GM19467 (cell line): ENCODE data around the gene SSR1.

Experiments used
- ATAC-seq: cut with Tn5 transposase; IDR thresholded peaks from one replicate; pipeline ENCODE4 v1.9.1; 2021; ENCODE audit warnings: mild to moderate bottlenecking, moderate library complexity; ENCODE audit not compliant: unreplicated experiment

SSR1 gene

DNA sequence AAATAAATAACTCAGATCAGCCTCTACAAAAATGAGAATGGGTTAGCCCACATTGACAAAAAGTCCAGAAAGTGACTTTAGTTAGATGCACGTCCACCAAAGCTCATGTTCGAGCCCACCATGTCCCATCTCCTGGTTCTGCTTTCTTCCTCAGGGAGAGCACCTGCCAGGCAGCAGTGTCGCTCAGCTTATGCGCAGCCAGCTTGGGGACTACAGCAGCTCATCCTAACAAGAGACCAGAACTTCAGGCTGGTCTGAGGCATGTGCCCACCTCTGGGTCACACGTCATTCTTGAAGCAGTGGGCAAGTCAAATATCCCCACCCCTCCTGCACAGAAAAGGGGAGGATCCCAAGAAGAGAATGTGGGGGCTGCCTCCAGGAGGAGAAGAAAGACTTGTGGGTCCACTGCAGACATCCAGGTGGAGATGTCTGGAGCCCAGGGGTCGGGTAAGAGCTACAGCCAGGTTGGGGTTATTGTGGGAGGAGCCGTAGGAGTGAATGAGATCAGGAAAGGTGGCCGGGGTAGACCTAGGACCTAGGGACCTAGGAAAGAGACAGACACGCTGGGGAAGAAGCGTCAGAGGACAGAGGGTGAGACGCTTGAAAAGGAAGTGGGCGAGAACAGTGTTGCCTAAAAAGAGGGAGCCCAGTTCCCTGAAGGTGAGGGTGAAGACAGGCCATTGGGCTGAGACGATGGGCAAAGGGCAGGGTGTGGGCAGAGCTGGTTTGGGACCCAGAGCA, 52.5 kb downstream of the SSR1 start:
- no peak for ATAC-seq

DNA sequence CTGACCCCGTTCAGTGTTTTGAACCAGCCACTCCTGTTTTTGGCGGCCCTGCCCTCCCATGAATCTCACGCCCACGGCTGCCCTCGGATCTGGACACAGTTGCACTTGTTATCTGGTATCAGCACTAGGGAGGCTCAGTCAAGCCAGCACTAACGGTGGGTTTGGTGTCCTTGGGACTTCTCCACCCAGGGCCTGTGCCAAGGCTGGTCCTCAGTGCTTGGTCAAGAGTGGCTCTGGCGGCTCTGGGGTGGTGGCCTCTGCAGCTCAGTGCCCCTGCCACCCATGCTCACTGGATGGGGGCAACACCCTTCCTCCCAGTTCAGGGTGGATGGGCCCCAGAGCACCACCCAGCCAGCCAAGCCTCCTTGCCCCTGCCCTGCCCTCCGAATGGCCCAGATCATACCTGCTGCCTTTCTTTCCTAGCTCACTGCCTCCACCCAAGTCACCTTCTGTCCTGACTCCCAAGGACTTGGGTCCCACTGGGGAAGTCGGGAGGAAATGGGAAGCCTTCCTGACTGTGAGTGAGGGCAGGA, 54.7 kb downstream of the SSR1 start:
- ATAC-seq = no peak

DNA sequence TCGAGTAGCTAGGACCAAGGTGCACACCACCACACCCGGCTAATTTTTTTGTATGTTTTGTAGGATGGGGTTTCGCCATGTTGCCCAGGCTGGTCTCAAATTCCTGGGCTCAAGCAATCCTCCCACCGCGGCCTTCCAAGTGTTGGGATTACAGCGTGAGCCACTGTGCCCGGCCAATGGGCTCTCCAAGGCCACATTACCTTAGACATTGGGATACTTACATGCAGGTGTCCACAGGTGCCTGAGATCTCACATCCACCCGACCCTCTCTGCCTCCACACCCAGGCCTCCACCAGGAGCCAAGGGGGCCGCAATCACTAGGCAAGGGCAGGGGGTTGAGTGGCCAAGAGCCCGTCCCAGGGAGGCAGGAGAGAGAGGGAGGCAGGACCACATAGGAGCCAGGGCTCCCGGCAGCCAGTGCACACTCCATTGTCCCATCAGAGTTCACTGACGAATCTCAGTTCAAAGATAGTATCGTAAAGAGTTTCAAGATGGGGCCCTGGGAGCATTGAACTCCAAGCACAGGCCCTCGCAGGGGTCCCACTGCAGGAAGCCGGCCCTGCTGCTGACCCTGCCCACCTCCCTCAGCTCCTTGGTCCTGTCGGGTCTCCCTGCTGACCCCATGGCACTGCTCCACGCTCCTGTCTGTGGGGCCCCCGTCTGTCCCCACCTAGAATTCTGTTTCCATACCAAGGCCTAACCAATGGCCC, 55.3 kb downstream of the SSR1 start:
- no peak for ATAC-seq

DNA sequence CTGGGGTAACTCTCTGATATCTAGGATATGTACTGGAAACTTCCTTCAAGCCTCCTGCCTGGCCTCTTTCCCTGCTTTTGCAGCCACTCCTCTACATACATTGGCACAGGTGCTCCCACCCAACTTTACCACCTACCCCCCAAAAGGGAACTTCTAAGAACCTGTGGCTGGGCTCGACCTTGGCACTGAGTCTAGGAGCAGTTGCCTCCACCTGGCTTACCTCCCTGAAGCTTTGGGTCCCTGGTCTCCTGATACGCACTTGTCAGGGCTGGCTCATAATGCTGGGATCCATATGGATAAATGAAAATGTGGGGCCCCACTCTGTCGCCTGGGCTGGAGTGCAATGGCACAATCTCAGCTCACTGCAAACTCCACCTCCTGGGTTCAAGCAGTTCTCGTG, 56.2 kb downstream of the SSR1 start:
- ATAC-seq = no peak

DNA sequence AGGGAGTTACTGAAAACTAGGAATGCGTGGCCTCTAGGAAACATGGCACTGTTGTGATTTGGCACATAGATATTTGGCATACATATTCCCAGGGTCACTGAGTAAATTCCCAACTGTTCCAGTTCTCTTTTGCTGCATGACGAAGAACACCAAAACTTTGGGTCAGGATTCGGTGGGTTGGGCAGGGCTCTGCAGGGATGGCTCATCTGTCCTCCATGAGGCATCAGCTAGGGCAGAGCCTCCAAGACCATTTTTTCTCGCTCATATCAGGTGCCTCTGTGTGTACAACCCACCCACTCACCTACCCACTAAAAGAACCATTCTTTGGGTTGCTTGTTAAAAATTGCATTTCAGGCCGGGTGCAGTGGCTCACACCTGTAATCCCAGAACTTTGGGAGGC, 57.1 kb downstream of the SSR1 start:
- ATAC-seq = no peak

DNA sequence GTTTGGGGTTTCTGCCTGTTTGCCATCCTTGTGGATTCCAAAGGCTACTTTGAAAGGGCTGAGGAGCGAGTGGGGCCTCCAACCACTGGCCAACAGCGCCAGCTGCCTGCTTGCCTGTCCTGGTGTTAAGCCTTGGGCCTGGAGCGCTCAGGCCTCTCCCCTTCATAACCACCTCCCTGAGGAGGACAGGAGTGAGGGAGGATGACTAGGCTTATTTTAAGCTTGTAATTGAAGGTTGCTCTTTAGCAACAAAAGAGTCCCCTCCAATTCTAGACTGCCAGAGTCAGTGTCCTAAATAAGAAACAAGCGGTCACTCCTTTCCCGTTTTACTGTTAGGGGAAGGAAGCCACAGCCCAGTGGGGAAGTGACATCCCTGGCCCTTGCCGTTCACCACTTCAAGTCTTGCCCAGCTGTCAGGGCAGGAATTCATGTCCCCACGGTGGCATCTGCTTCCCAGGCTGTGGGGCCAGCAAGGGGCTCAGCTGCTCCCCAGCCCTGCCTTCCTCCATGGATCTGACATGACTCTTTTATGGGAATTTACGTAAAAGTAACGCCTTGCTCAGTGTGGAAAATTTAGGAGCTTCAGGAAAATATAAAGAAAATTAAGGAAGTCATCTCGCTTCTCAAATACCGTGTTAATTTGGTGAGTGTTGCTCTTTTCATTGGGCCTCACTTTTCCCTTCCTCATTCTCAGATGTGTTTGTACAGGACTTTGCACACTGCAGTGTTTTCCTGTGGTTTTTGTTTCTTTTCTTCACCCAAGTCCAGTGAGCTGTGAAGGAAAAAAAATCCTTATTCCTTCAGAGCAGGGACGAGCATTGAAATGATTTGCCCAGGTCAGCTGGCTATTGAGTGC, 57.8 kb downstream of the SSR1 start:
- ATAC-seq = no peak

DNA sequence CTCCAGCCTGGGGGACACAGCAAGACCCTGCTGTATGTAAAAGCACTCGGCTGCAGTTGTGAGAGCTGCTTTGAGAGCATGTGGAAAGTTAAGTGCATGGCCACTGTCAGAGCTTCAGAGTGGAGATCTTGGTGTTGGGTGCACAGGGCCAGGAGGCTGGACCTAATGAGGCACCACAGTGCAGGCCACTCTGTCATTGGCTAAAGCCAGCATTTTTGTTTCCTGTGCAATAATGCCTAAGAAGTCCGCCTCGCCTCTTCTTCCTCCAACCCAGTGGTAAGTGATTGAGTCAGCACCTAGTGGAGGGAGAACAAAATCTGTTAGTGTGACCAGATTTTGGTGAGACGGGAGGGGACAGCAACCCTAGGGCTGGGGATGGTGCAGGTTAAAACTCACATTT, 60.6 kb downstream of the SSR1 start:
- ATAC-seq = no peak

DNA sequence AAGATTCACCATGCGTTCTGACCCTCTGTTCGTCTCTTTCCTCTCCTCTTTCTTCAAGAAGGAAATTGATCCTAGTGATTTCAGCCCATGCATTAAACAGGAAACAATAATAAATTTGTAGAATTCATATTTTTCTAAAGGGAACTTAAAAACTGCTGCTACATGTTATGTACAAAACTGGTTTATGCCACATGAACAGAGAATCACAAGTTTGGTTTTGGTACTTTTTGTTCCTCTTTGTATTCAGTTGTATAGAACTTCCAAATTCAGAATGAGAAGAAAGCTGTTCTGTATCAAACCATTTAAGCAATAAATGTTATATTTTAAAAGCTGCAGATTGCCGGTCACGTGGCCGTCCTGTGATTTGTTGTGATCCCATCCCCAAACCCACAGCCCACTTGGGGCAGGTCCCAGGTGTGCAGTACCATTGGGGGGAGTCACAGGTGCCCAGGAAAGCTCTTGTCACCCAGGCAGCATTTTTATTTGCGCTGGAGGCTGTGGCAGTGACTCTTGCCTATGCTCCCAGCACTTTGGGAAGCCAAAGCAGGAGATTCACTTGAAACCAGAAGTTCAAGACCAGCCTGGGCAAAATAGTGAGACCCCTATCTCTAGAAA, 61.2 kb downstream of the SSR1 start:
- ATAC-seq = no peak

DNA sequence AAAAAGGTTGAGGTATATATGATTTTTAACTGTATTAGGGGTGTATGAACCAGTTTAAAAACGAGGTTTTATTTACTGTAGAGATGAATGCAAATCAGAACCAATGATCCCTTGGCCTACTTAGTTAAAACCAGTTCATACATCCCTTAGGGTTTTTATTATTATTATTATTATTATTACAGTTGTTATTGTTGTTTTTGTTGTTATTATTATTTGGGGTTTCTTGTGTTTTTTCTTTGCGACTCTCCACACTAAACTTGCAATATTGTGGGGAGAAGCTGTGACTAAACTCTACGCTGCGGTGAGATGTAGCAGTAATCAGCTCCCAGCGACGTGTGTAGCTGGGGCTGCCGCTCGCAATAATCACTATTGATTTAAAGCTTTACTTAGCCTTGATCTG, 62.2 kb downstream of the SSR1 start:
- no peak for ATAC-seq

DNA sequence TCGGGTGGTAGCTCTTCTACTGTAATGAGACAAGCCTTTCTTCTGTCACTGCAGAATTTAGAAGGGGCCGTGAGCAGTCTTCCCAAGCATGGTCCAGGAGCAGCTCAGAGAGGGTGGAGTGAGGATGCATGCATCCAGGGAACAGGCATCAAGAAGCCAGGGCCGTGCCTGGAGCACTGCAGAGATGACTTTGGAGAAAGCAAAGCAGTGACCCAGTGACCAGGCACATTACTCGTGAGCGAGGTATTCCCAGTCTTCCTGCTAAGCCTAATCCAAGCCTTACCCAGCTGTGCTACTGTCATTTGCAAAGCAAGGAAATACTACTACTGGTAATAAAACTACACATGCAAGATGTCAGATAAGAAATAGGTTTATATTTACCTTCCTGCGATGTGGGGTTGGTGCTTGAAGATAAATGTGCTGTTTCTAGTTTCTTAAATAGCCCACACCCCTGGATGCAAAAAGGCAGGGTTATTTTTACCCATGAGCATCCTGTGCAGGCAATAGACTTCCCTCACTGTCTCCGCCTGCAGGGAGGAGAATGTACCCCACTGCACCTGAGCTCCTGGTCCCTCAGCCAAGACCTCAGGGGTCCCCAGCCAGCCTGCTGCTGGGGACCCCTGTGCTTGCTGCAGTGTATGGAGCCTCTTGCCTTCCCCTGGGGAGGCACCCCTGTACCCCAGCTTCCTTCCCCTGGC, 62.9 kb downstream of the SSR1 start:
- no peak for ATAC-seq

DNA sequence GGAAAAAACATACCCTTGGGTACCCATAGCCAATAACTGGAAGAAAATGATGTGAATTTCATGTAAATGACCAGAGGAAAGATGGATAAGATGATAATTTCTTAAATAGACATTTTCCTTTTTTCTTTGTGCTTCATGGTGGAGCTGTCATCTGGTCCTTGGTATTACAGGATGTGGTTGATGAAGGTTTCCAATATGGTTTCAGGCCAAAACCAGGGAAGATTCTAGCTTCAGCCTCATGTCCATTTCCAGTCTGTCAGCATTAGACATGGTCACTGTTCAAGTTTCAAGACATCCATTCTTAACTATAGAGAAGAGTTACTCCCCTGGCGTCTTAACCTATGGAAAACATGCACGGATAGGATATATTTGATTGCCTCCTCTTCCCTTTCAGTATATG, 63.6 kb downstream of the SSR1 start:
- ATAC-seq = no peak

DNA sequence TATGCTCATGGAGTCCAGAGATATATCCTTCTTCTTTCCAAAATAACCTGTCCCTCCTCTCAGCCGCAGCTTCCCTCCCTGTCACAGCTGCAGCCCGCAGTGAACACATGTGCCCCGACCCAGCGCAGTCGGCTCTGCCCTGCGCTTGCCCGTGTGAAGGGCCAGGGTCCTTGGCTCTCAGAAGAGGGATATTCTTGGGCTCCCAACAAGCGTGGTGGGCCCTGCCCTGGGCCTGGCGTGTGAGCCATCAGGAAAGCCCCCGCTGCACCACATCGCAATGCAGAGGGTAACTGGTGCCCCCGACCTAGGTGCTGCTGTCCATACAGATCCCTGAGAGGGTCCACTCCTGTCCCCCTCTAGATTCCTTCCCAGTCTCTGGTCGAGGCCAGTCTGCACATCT, 65.2 kb downstream of the SSR1 start:
- ATAC-seq = no peak

DNA sequence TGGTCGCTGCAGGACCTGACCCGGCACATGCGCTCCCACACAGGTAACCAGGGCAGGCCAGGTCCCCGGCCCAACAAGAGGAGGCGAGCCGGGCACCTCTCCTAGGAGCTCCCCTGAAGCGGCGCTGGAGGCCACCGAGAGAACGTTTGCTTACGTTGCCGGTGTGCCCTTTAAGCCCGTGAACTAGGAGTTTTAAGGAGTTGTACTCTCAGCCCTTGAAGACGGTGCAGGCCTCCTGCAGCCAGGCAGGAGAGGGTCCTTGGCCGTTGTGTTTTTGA, 65.9 kb downstream of the SSR1 start:
- no peak for ATAC-seq

DNA sequence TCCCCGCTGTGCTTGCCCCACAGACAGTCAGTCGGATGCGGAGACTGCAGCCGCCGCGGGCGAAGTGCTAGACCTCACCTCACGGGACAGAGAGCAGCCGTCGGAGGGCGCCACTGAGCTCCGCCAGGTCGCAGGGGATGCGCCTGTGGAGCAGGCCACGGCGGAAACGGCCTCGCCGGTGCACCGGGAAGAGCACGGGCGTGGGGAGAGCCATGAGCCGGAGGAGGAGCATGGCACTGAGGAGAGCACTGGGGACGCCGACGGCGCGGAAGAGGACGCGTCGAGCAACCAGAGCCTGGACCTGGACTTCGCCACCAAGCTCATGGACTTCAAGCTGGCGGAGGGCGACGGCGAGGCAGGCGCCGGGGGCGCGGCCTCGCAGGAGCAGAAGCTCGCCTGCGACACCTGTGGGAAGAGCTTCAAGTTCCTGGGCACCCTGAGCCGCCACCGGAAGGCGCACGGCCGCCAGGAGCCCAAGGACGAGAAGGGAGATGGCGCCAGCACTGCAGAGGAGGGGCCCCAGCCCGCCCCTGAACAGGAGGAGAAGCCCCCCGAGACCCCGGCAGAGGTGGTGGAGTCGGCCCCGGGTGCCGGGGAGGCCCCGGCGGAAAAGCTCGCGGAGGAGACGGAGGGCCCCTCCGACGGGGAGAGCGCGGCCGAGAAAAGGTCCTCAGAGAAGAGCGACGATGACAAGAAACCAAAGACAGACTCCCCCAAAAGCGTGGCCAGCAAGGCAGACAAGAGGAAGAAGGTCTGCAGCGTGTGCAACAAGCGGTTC, 66.4 kb downstream of the SSR1 start:
- ATAC-seq = no peak

DNA sequence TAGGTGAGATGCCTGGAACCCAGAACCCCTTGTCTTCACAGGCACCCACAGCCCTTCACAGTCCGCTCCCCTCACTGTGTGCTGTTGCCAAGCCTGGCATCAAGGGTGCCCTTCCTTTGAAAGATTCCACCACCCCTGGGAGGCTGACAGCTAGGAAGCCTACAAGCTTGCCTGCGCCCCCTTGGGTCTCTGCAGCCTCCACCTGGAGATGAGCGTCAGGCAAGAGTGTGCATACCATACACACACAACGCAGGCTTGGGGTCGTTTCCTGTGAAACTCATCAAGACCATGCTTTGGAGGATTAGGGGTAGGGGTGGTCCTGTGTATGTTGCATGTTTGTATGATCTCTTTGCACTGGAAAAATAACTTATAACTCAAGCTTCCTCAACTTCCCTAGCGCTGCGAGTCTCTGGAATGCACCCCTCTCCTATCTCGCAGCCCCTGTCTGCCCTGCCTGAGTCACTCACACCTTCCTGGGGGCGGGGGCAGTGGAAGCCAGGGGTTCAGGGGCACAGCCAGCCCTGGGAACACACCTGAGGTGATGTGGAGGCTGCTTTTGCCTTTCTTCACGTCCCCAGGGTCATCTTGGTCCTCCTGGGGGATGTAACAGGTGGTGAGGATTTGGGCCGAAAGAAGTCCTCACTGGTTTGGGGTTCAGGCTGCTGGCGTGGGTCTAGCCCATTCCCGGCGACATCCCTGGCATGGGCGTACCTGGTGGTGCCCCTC, 67.2 kb downstream of the SSR1 start:
- ATAC-seq = no peak

DNA sequence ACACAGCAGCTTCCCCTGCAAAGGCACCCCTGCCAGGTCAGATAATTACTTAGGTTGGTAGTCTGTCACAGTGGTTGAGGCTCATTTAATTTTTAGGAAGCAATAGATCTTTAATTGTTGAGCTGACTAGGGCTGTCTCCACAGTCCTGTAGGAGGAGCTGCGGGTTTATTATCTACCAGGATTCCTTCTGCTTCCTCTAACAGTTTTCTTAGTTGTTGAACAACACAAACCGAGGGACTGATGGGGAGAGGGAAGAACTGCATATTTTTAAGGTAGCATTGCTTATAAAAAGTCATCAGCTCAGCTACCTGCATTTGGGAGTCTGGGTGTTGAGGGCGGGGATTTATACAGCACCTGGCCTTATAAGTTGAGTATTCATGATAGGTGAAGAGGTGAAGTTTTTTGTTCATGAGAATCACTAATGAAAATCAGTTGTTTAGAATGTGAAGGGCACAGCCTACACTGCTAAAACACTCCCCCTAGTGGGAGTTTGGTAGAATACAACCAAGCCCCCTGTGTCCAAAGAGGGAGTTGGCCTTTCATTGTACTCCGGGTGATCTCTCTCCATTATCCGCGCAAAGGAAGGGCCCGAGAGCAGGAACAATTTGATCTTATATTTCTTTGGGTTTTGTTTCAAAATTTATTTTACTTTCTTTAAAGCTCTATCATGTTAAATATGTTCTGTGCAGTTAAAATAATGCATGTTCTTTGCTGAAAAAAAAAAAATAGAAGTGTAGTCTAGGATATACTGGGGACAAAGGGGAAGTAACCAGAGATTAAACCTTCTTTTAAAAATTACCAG, 69.6 kb downstream of the SSR1 start:
- ATAC-seq = no peak

DNA sequence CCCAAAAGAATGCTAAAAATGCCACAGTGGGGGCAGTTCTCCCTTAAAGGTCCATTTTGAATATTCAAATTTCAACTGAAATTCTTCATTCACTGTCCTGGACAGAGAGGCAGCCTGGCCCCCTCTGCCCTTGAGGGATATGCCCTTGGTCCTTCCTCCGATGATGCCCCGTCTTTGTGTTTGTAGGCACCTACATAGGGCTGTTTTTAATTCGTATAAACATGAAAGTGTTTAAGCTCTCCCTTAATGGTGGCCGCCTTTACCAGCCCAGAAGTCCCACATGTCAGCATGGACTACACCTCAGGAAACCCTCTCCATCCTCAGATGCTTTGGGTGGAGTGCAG, 70.2 kb downstream of the SSR1 start:
- ATAC-seq = no peak
